Neural cell (in vitro differentiated cells): ENCODE measurements around the gene EYS.

Source experiments
- CTCF ChIP-seq: fragments of 450-650 bp; IDR thresholded peaks from 2 replicates; pipeline ENCODE4 v1.5.1; 2014; ENCODE audit warnings: antibody characterized with exemption, mild to moderate bottlenecking, moderate library complexity; ENCODE audit not compliant: poor library complexity, severe bottlenecking
- EP300 ChIP-seq: fragments of 450-650 bp; conservative IDR thresholded peaks from 2 replicates; pipeline ENCODE4 v1.6.1; 2014; ENCODE audit warnings: antibody characterized with exemption, mild to moderate bottlenecking, moderate library complexity; ENCODE audit not compliant: poor library complexity, severe bottlenecking
- EZH2 ChIP-seq: fragments of 200-600, 300-800 bp; shearing (Covaris generic), sonication (generic); IDR thresholded peaks from 2 replicates; pipeline ENCODE4 v1.6.1; 2014; ENCODE audit warnings: antibody characterized with exemption, low read length, borderline replicate concordance, mild to moderate bottlenecking; ENCODE audit not compliant: insufficient read depth, poor library complexity, severe bottlenecking
- MXI1 ChIP-seq: fragments of 450-650 bp; conservative IDR thresholded peaks from 2 replicates; pipeline ENCODE4 v1.6.1; 2014; ENCODE audit warnings: antibody characterized with exemption, mild to moderate bottlenecking; ENCODE audit not compliant: poor library complexity, severe bottlenecking
- POLR2AphosphoS5 ChIP-seq: IDR thresholded peaks from 2 replicates; pipeline ENCODE4 v1.6.1; 2012

GRCh38 chr6:63757826-63758225 is 1949.2 kb downstream of the EYS start:
- TF ChIP-seq CTCF = no peak
- no peak for TF ChIP-seq EP300
- TF ChIP-seq EZH2 = no peak
- TF ChIP-seq POLR2AphosphoS5 = no peak
- no peak for TF ChIP-seq MXI1
